HCT116 (cell line): ENCODE measurements around the gene NCOA6. TPM values are rescaled to one million over a fixed set of nuclear protein-coding genes. Genes with fewer than 3 reads are reported as not detected.

ENCODE experiments used
- ATAC-seq: fragments of 200-7000 bp; cut with Tn5 transposase; 2 replicates; pipeline ENCODE4 v1.9.1; 2020; ENCODE audit warnings: mild to moderate bottlenecking, moderate library complexity
- BruUV-seq: library from RNA; stranded (reverse); fragments of 400-500 nt; replicated peaks from 2 replicates; lab custom pipeline; 2021; lab: Mats Ljungman, UMichigan
- CTCF ChIA-PET: fragments of 300-600 bp; sonication (Branson Sonifier 250); formaldehyde crosslinking; loops from one replicate; lab custom pipeline; 2021; ENCODE audit warnings: antibody characterized with exemption; lab: Charles Lee
- POLR2A ChIA-PET: fragments of 300-600, 350-600 bp; sonication (Branson Sonifier 250); formaldehyde crosslinking; loops from one replicate; lab custom pipeline; 2021; ENCODE audit warnings: antibody characterized with exemption; lab: Charles Lee
- RAD21 ChIA-PET, 2 experiments: fragments of 300-600 bp; sonication (Branson Sonifier 250); formaldehyde crosslinking; loops; one replicate each; lab custom pipeline; 2023; ENCODE audit warnings: low total read pairs in 2 of 2; ENCODE audit not compliant: uncharacterized antibody in 2 of 2, unreplicated experiment in 2 of 2, low non-redundant PET in 1 of 2; lab: Charles Lee
- DNase-seq: peaks from one replicate; pipeline ENCODE4 v3.0.0-alpha.2; 2010; ENCODE audit warnings: low read depth, low spot score
- H2AFZ ChIP-seq: fragments of 200-600 bp; shearing (Covaris generic), sonication (generic); 2 replicates; pipeline ENCODE4 v1.6.1; 2017; ENCODE audit warnings: low read depth, mixed run types, mixed read lengths, antibody characterized with exemption, low read length; ENCODE audit not compliant: poor library complexity, severe bottlenecking
- H3K27ac ChIP-seq: 2 replicates; pipeline ENCODE4 v1.5.1; 2012; ENCODE audit warnings: low read depth, low read length
- H3K27me3 ChIP-seq: fragments of 200-600 bp; sonication (generic); 2 replicates; pipeline ENCODE4 v1.6.1; 2016; ENCODE audit warnings: mixed run types, low read length, mixed read lengths; ENCODE audit not compliant: insufficient read depth
- H3K36me3 ChIP-seq, 2 experiments: fragments of 200-500 bp in 1 of 2; fragments of 200-600 bp in 1 of 2; sonication (Bioruptor generic) in 1 of 2; sonication (generic) in 1 of 2; 2 replicates each; pipeline versions ENCODE4 v1.5.1 to v1.6.1; 2014 to 2016; ENCODE audit warnings: low read length in 2 of 2, inconsistent platforms in 1 of 2, mixed read lengths in 1 of 2, mixed run types in 1 of 2; ENCODE audit not compliant: insufficient read depth in 2 of 2, control insufficient read depth in 1 of 2
- H3K4me1 ChIP-seq, 2 experiments: fragments of 200-600 bp in 1 of 2; sonication (generic) in 1 of 2; 2 replicates each; pipeline versions ENCODE4 v1.5.1 to v1.6.1; 2012 to 2017; ENCODE audit warnings: low read length in 2 of 2, inconsistent platforms in 1 of 2, mild to moderate bottlenecking in 1 of 2, mixed read lengths in 1 of 2, mixed run types in 1 of 2, moderate library complexity in 1 of 2; ENCODE audit not compliant: insufficient read depth in 2 of 2, control insufficient read depth in 1 of 2
- H3K4me2 ChIP-seq: fragments of 200-600 bp; sonication (generic); 2 replicates; pipeline ENCODE4 v1.6.1; 2017; ENCODE audit warnings: mixed run types, low read length, mixed read lengths
- H3K4me3 ChIP-seq, 2 experiments: fragments of 200-600 bp in 1 of 2; sonication (generic) in 1 of 2; replicated peaks in 1 of 2; 2 replicates each; pipeline ENCODE4 v1.5.1; 2011 to 2016; ENCODE audit warnings: low read length in 2 of 2, control low read depth in 1 of 2, low read depth in 1 of 2, mild to moderate bottlenecking in 1 of 2, mixed read lengths in 1 of 2, mixed run types in 1 of 2
- H3K79me2 ChIP-seq: fragments of 200-600 bp; sonication (generic); 2 replicates; pipeline ENCODE4 v1.6.1; 2017; ENCODE audit warnings: mild to moderate bottlenecking, mixed run types, low read length, moderate library complexity, mixed read lengths; ENCODE audit not compliant: insufficient read depth
- H3K9ac ChIP-seq: fragments of 200-600 bp; sonication (generic); 2 replicates; pipeline ENCODE4 v1.6.1; 2016; ENCODE audit warnings: low read length, mixed read lengths
- H3K9me2 ChIP-seq: fragments of 200-600 bp; sonication (generic), shearing (Covaris generic); 2 replicates; pipeline ENCODE4 v1.6.1; 2017; ENCODE audit warnings: mixed run types, mild to moderate bottlenecking, moderate library complexity; ENCODE audit not compliant: insufficient read depth
- H3K9me3 ChIP-seq, 2 experiments: fragments of 200-500 bp in 1 of 2; fragments of 200-600 bp in 1 of 2; sonication (Bioruptor generic) in 1 of 2; sonication (generic) in 1 of 2; 2 replicates each; pipeline ENCODE4 v1.6.1; 2014 to 2017; ENCODE audit warnings: low read length in 2 of 2, mixed read lengths in 2 of 2, inconsistent platforms in 1 of 2, low read depth in 1 of 2, mild to moderate bottlenecking in 1 of 2, mixed run types in 1 of 2, moderate library complexity in 1 of 2; ENCODE audit not compliant: control insufficient read depth in 1 of 2, insufficient read depth in 1 of 2
- H4K20me1 ChIP-seq: fragments of 200-600 bp; sonication (generic), shearing (Covaris generic); 2 replicates; pipeline ENCODE4 v1.6.1; 2017; ENCODE audit warnings: mixed run types, mild to moderate bottlenecking, moderate library complexity; ENCODE audit not compliant: insufficient read depth
- CBX3 ChIP-seq: IDR thresholded peaks from 2 replicates; pipeline ENCODE4 v1.6.1; 2012; ENCODE audit warnings: low read depth
- CTCF ChIP-seq, 3 experiments: fragments of 200-600 bp in 1 of 3; sonication (generic) in 1 of 3; IDR thresholded peaks in 2 of 3; conservative IDR thresholded peaks in 1 of 3; 2 replicates each; pipeline ENCODE4 v1.5.1; 2012 to 2017; ENCODE audit warnings: low read depth in 2 of 3, low read length in 2 of 3, antibody characterized with exemption in 1 of 3, borderline replicate concordance in 1 of 3, control low read depth in 1 of 3, mild to moderate bottlenecking in 1 of 3, mixed read lengths in 1 of 3, mixed run types in 1 of 3, moderate library complexity in 1 of 3; ENCODE audit not compliant: insufficient read depth in 1 of 3
- EGR1 ChIP-seq: IDR thresholded peaks from 2 replicates; pipeline ENCODE4 v1.6.1; 2012; ENCODE audit warnings: low read depth
- EZH2 ChIP-seq: fragments of 200-600 bp; sonication (generic); IDR thresholded peaks from 2 replicates; pipeline ENCODE4 v1.6.1; 2017; ENCODE audit warnings: antibody characterized with exemption, mixed run types
- EZH2phosphoT487 ChIP-seq: fragments of 200-600 bp; IDR thresholded peaks from 2 replicates; pipeline ENCODE4 v1.6.1; 2018; ENCODE audit warnings: antibody characterized with exemption, borderline replicate concordance
- FOSL1 ChIP-seq: IDR thresholded peaks from 2 replicates; pipeline ENCODE4 v1.6.1; 2012; ENCODE audit warnings: low read depth
- JUND ChIP-seq: IDR thresholded peaks from 2 replicates; pipeline ENCODE4 v1.6.1; 2012
- POLR2A ChIP-seq: IDR thresholded peaks from 2 replicates; pipeline ENCODE4 v1.7.0; 2011; ENCODE audit warnings: borderline replicate concordance; ENCODE audit not compliant: insufficient read depth, insufficient read length; ENCODE audit errors: extremely low read depth
- POLR2AphosphoS5 ChIP-seq: IDR thresholded peaks from 2 replicates; pipeline ENCODE4 v1.6.1; 2011; ENCODE audit warnings: mild to moderate bottlenecking, low read depth, low read length, moderate library complexity
- RAD21 ChIP-seq: IDR thresholded peaks from 2 replicates; pipeline ENCODE4 v1.6.1; 2012; ENCODE audit warnings: low read depth, mild to moderate bottlenecking
- SIN3A ChIP-seq: IDR thresholded peaks from 2 replicates; pipeline ENCODE4 v1.6.1; 2012; ENCODE audit warnings: low read depth
- SP1 ChIP-seq: IDR thresholded peaks from 2 replicates; pipeline ENCODE4 v1.6.1; 2012; ENCODE audit warnings: low read depth
- SRF ChIP-seq: IDR thresholded peaks from 2 replicates; pipeline ENCODE4 v1.6.1; 2012; ENCODE audit warnings: low read depth
- TCF7L2 ChIP-seq: IDR thresholded peaks from 2 replicates; pipeline ENCODE4 v1.7.0; 2011; ENCODE audit warnings: borderline replicate concordance, inconsistent platforms; ENCODE audit not compliant: insufficient read depth, insufficient read length; ENCODE audit errors: extremely low read depth
- ZFX ChIP-seq: fragments of 450-650 bp; IDR thresholded peaks from 2 replicates; pipeline ENCODE4 v1.6.1; 2017
- intact Hi-C: fragments of 100-400 bp; cut with micrococcal nuclease; formaldehyde crosslinking; loops from 2 replicates; pipeline ENCODE4 v1.10.0; 2022
- total RNA-seq: library from RNA; stranded (reverse); gene quantifications from one replicate; pipeline ENCODE4 v1.2.1, GENCODE V29; 2021; ENCODE audit not compliant: unreplicated experiment
- TF ChIP-seq, protein P1 (sequence below): IDR thresholded peaks from 2 replicates; pipeline ENCODE4 v1.6.1; 2011; ENCODE audit warnings: mild to moderate bottlenecking, low read length, moderate library complexity; ENCODE audit not compliant: insufficient replicate concordance; ENCODE audit errors: extremely low read depth
- TF ChIP-seq, protein P2 (sequence below): IDR thresholded peaks from 2 replicates; pipeline ENCODE4 v1.6.1; 2012; ENCODE audit warnings: low read depth
- TF ChIP-seq, protein P3 (sequence below): IDR thresholded peaks from 2 replicates; pipeline ENCODE4 v1.6.1; 2012
- TF ChIP-seq, protein P4 (sequence below): IDR thresholded peaks from 2 replicates; pipeline ENCODE4 v1.6.1; 2012

NCOA6 gene
- total RNA-seq, 1 experiment from 2014 or later, result 24.8 TPM

DNA sequence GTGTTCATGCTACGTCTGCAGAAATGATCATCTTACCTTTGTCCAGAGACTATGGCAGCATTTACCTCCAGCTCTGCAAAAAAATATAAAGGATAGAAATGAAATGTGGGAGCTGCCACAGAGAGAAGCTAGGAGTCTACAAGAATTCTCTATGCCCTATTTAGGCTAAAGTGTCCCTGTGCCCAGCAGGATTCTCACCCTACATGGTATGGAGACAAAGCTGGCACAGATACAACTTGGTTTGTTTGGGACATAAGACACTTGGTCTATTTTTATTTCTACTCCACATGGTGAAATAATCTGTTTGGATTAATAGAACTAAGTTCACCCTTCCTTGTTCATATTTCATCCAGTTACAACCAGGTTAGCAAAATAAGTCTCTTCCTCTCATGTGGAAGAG lies 92.9 kb downstream of the NCOA6 start:
- Histone ChIP-seq H3K9me2 (no peaks in the 10 kb centered on the region), H3K9ac (no peak overlapping the region), H3K9me3 (no peaks in the 10 kb centered on the region), H2AFZ (no peak overlapping the region), H3K27me3 (no peaks in the 10 kb centered on the region), H3K4me3 (no peak overlapping the region), H3K4me2 (no peak overlapping the region), H3K36me3 (peaks cover 6 to 9% of the 10 kb centered on the region in 2 experiments; a peak in 3 of 4 replicates), H3K27ac (no peak overlapping the region), H3K4me1 (no peaks in the 10 kb centered on the region), H3K79me2 (no peaks in the 10 kb centered on the region), H4K20me1 (no peaks in the 10 kb centered on the region)
- POLR2A ChIA-PET, result no interaction called here
- intact Hi-C loops, result no loop called here
- no TSS peak for BruUV-seq
- CTCF ChIA-PET, result interaction anchor here (0.9 kb wide), 1 partner anchor 37 kb away, joined by 3 read pairs; no protein-coding TSS in a partner anchor
- TF ChIP-seq ZFX, result no peak
- TF ChIP-seq EGR1, result no peak
- TF ChIP-seq EZH2phosphoT487, result no peak
- no peak for TF ChIP-seq RAD21
- TF ChIP-seq, protein P1, sequence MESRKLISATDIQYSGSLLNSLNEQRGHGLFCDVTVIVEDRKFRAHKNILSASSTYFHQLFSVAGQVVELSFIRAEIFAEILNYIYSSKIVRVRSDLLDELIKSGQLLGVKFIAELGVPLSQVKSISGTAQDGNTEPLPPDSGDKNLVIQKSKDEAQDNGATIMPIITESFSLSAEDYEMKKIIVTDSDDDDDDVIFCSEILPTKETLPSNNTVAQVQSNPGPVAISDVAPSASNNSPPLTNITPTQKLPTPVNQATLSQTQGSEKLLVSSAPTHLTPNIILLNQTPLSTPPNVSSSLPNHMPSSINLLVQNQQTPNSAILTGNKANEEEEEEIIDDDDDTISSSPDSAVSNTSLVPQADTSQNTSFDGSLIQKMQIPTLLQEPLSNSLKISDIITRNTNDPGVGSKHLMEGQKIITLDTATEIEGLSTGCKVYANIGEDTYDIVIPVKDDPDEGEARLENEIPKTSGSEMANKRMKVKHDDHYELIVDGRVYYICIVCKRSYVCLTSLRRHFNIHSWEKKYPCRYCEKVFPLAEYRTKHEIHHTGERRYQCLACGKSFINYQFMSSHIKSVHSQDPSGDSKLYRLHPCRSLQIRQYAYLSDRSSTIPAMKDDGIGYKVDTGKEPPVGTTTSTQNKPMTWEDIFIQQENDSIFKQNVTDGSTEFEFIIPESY, result no peak
- TF ChIP-seq SRF, result no peak
- TF ChIP-seq CTCF (IDR thresholded peaks at IDR 0.05 in 2 of 3, conservative IDR thresholded peaks at IDR 0.05 in 1 of 3; ENCODE audit: borderline replicate concordance in 1 of 3, insufficient read depth in 1 of 3, low read depth in 2 of 3, low read length in 2 of 3), result no peak
- TF ChIP-seq POLR2AphosphoS5, result no peak
- TF ChIP-seq CBX3, result no peak
- no peak for TF ChIP-seq EZH2
- TF ChIP-seq, protein P2, sequence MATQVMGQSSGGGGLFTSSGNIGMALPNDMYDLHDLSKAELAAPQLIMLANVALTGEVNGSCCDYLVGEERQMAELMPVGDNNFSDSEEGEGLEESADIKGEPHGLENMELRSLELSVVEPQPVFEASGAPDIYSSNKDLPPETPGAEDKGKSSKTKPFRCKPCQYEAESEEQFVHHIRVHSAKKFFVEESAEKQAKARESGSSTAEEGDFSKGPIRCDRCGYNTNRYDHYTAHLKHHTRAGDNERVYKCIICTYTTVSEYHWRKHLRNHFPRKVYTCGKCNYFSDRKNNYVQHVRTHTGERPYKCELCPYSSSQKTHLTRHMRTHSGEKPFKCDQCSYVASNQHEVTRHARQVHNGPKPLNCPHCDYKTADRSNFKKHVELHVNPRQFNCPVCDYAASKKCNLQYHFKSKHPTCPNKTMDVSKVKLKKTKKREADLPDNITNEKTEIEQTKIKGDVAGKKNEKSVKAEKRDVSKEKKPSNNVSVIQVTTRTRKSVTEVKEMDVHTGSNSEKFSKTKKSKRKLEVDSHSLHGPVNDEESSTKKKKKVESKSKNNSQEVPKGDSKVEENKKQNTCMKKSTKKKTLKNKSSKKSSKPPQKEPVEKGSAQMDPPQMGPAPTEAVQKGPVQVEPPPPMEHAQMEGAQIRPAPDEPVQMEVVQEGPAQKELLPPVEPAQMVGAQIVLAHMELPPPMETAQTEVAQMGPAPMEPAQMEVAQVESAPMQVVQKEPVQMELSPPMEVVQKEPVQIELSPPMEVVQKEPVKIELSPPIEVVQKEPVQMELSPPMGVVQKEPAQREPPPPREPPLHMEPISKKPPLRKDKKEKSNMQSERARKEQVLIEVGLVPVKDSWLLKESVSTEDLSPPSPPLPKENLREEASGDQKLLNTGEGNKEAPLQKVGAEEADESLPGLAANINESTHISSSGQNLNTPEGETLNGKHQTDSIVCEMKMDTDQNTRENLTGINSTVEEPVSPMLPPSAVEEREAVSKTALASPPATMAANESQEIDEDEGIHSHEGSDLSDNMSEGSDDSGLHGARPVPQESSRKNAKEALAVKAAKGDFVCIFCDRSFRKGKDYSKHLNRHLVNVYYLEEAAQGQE, result no peak
- TF ChIP-seq FOSL1, result no peak
- TF ChIP-seq SIN3A, result no peak
- TF ChIP-seq, protein P3, sequence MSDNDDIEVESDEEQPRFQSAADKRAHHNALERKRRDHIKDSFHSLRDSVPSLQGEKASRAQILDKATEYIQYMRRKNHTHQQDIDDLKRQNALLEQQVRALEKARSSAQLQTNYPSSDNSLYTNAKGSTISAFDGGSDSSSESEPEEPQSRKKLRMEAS, result no peak
- TF ChIP-seq JUND, result no peak
- TF ChIP-seq TCF7L2, result no peak
- no peak for TF ChIP-seq POLR2A
- TF ChIP-seq, protein P4, sequence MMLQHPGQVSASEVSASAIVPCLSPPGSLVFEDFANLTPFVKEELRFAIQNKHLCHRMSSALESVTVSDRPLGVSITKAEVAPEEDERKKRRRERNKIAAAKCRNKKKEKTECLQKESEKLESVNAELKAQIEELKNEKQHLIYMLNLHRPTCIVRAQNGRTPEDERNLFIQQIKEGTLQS, result no peak
- no peak for TF ChIP-seq SP1
- DNase-seq, result no peak
- no peak for ATAC-seq
- RAD21 ChIA-PET, result no interaction called here
